H9 (cell line): ENCODE data around the gene CAMK2B. TPM values are rescaled to one million over a fixed set of nuclear protein-coding genes. Genes with fewer than 3 reads are reported as not detected.

Experiments used
- DNase-seq: peaks from one replicate; pipeline ENCODE4 v3.0.0-alpha.2; 2017
- H2AFZ ChIP-seq: one replicate; pipeline ENCODE4 v1.6.1; 2013; ENCODE audit warnings: mild to moderate bottlenecking, low read length, control low read depth, moderate library complexity
- H2AK5ac ChIP-seq: 2 replicates; pipeline ENCODE4 v1.6.1; 2013; ENCODE audit warnings: low read length, control low read depth, mixed read lengths; ENCODE audit not compliant: insufficient read length
- H2BK120ac ChIP-seq: one replicate; pipeline ENCODE4 v1.6.1; 2013; ENCODE audit warnings: low read depth, mild to moderate bottlenecking, low read length, control low read depth, inconsistent platforms; ENCODE audit not compliant: poor library complexity, severe bottlenecking
- H2BK12ac ChIP-seq: 2 replicates; pipeline ENCODE4 v1.6.1; 2013; ENCODE audit warnings: low read length, control low read depth, mixed read lengths, low read depth; ENCODE audit not compliant: insufficient read length
- H2BK15ac ChIP-seq: 2 replicates; pipeline ENCODE4 v1.6.1; 2013; ENCODE audit warnings: low read depth, low read length, control low read depth
- H2BK20ac ChIP-seq: one replicate; pipeline ENCODE4 v1.6.1; 2013; ENCODE audit warnings: low read depth, mild to moderate bottlenecking, low read length, control low read depth, inconsistent platforms; ENCODE audit not compliant: poor library complexity, severe bottlenecking
- H2BK5ac ChIP-seq: 2 replicates; pipeline ENCODE4 v1.6.1; 2013; ENCODE audit warnings: low read length, control low read depth, mixed read lengths; ENCODE audit not compliant: insufficient read length
- H3K14ac ChIP-seq: 2 replicates; pipeline ENCODE4 v1.6.1; 2013; ENCODE audit warnings: low read length, control low read depth; ENCODE audit not compliant: insufficient read depth
- H3K18ac ChIP-seq: 2 replicates; pipeline ENCODE4 v1.6.1; 2013; ENCODE audit warnings: low read depth, mild to moderate bottlenecking, mixed read lengths, low read length, control low read depth; ENCODE audit not compliant: insufficient read length
- H3K23ac ChIP-seq: 2 replicates; pipeline ENCODE4 v1.6.1; 2013; ENCODE audit warnings: low read length, control low read depth, mixed read lengths, low read depth; ENCODE audit not compliant: insufficient read length
- H3K23me2 ChIP-seq: 2 replicates; pipeline ENCODE4 v1.6.1; 2013; ENCODE audit warnings: low read depth, mild to moderate bottlenecking, mixed read lengths, low read length, control low read depth; ENCODE audit not compliant: insufficient read length, poor library complexity, severe bottlenecking
- H3K27ac ChIP-seq: 2 replicates; pipeline ENCODE4 v1.5.1; 2013; ENCODE audit warnings: low read length, control low read depth, mixed read lengths, low read depth; ENCODE audit not compliant: insufficient read length
- H3K27me3 ChIP-seq: 2 replicates; pipeline ENCODE4 v1.6.1; 2013; ENCODE audit warnings: low read length, control low read depth, inconsistent platforms; ENCODE audit not compliant: insufficient read depth
- H3K4ac ChIP-seq: 2 replicates; pipeline ENCODE4 v1.6.1; 2013; ENCODE audit warnings: low read depth, mild to moderate bottlenecking, control low read depth, inconsistent platforms, low read length, moderate library complexity
- H3K4me1 ChIP-seq: 2 replicates; pipeline ENCODE4 v1.6.1; 2013; ENCODE audit warnings: low read length, control low read depth, inconsistent platforms; ENCODE audit not compliant: insufficient read depth
- H3K4me2 ChIP-seq: 2 replicates; pipeline ENCODE4 v1.6.1; 2013; ENCODE audit warnings: low read length, control low read depth, mixed read lengths; ENCODE audit not compliant: insufficient read length, insufficient read depth
- H3K56ac ChIP-seq: 2 replicates; pipeline ENCODE4 v1.6.1; 2013; ENCODE audit warnings: low read depth, mild to moderate bottlenecking, mixed read lengths, low read length, control low read depth; ENCODE audit not compliant: insufficient read length
- H3K79me1 ChIP-seq: 2 replicates; pipeline ENCODE4 v1.6.1; 2013; ENCODE audit warnings: low read depth, mild to moderate bottlenecking, moderate library complexity, low read length, control low read depth, inconsistent platforms; ENCODE audit not compliant: insufficient read depth, poor library complexity, severe bottlenecking
- H3K79me2 ChIP-seq: 2 replicates; pipeline ENCODE4 v1.6.1; 2013; ENCODE audit warnings: low read length, control low read depth, inconsistent platforms; ENCODE audit not compliant: insufficient read depth
- H3K9ac ChIP-seq: 2 replicates; pipeline ENCODE4 v1.6.1; 2013; ENCODE audit warnings: low read length, control low read depth, mixed read lengths; ENCODE audit not compliant: insufficient read length; ENCODE audit errors: extremely low read depth
- H3K9me3 ChIP-seq: one replicate; pipeline ENCODE4 v1.6.1; 2013; ENCODE audit warnings: low read depth, low read length, inconsistent platforms; ENCODE audit not compliant: control insufficient read depth
- H3T11ph ChIP-seq: one replicate; pipeline ENCODE4 v1.6.1; 2013; ENCODE audit warnings: mild to moderate bottlenecking, low read length, control low read depth, inconsistent platforms
- H4K20me1 ChIP-seq: one replicate; pipeline ENCODE4 v1.6.1; 2013; ENCODE audit not compliant: control insufficient read depth, insufficient read length, insufficient read depth
- H4K5ac ChIP-seq: 2 replicates; pipeline ENCODE4 v1.6.1; 2013; ENCODE audit warnings: low read depth, mild to moderate bottlenecking, mixed read lengths, low read length, control low read depth; ENCODE audit not compliant: insufficient read length
- H4K8ac ChIP-seq: replicated peaks from 2 replicates; pipeline ENCODE4 v1.6.1; 2013; ENCODE audit warnings: low read length, control low read depth, mixed read lengths, low read depth; ENCODE audit not compliant: insufficient read length
- H4K91ac ChIP-seq: 2 replicates; pipeline ENCODE4 v1.6.1; 2013; ENCODE audit warnings: low read depth, mild to moderate bottlenecking, moderate library complexity, mixed read lengths, low read length, control low read depth; ENCODE audit not compliant: insufficient read length
- H3K27ac Mint-ChIP-seq, 3 experiments: 2 replicates in 2 of 3; 3 replicates in 1 of 3; pipeline ENCODE4 v1.8.0; 2020 to 2021; ENCODE audit warnings: mixed read lengths in 3 of 3, mild to moderate bottlenecking in 1 of 3, moderate library complexity in 1 of 3
- H3K27me3 Mint-ChIP-seq: 2 replicates; pipeline ENCODE4 v1.8.0; 2021; ENCODE audit warnings: low read depth, mild to moderate bottlenecking, moderate library complexity, mixed read lengths
- H3K36me3 Mint-ChIP-seq, 3 experiments: 2 replicates in 2 of 3; 3 replicates in 1 of 3; pipeline ENCODE4 v1.8.0; 2020 to 2021; ENCODE audit warnings: low read depth in 3 of 3, mixed read lengths in 3 of 3; ENCODE audit not compliant: insufficient read depth in 1 of 3
- H3K4me1 Mint-ChIP-seq, 2 experiments: 2 replicates each; pipeline ENCODE4 v1.8.0; 2020; ENCODE audit warnings: mixed read lengths in 2 of 2
- H3K4me3 Mint-ChIP-seq, 2 experiments: 2 replicates in 1 of 2; 3 replicates in 1 of 2; pipeline ENCODE4 v1.8.0; 2020 to 2021; ENCODE audit warnings: mild to moderate bottlenecking in 2 of 2, mixed read lengths in 2 of 2, moderate library complexity in 1 of 2
- H3K9me3 Mint-ChIP-seq, 2 experiments: 2 replicates in 1 of 2; 3 replicates in 1 of 2; pipeline ENCODE4 v1.8.0; 2020; ENCODE audit warnings: mild to moderate bottlenecking in 2 of 2, mixed read lengths in 2 of 2, moderate library complexity in 1 of 2
- whole genome bisulfite sequencing: extraction: QIAGEN DNeasy Blood & Tissue Kit; methylation state at CpG from one replicate; pipeline ENCODE4 v1.1.7; 2013; ENCODE audit warnings: missing lambda C conversion rate, low lambda C conversion rate, mixed read lengths; ENCODE audit not compliant: insufficient read length; ENCODE audit errors: extremely low coverage; 5-methylcytosine and 5-hydroxymethylcytosine counted together
- total RNA-seq: library from RNA; stranded (reverse); gene quantifications from 2 replicates; pipeline ENCODE4 v1.2.1, GENCODE V29; 2021
- TF ChIP-seq, protein P1 (sequence below): fragments of 200-600 bp; sonication (generic); conservative IDR thresholded peaks from 3 replicates; pipeline ENCODE4 v1.8.0; 2021; ENCODE audit warnings: antibody characterized with exemption, mild to moderate bottlenecking

CAMK2B gene
- total RNA-seq, 1 experiment from 2014 or later = 0.17 TPM

DNA sequence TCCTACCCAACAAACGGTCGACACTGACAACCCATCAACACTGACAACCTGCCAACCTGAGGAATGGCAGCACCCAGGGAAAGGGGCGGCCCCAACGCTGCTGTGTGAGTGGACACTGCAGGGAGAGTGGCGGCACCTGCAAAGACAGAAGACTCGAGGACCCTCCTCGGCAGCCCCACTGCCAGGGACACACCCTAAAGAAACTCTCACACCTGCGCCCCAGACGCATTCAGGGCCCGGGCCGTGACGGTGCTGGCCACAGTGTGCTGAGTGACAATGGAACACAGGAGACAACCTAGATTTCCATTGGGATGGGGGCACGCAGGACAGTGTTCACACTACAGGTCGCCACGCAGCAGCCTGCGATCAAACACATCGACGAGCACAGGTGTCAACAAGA is 3.6 kb downstream of the CAMK2B start:
- no peaks in the 10 kb centered on the region; a peak in 1 of 5 replicates for H3K9me3 Mint-ChIP-seq
- Histone ChIP-seq H4K8ac (no peak overlapping the region), H3K27ac (no peak overlapping the region), H2BK12ac (no peak overlapping the region), H3K79me2 (no peaks in the 10 kb centered on the region), H3K23ac (no peak overlapping the region), H2AK5ac (no peak overlapping the region), H3K56ac (no peak overlapping the region), H3K9ac (no peak overlapping the region), H3K27me3 (peaks cover 26% of the 10 kb centered on the region; the same call in 1 of the 2 replicates), H3K4me1 (no peaks in the 10 kb centered on the region), H3K9me3 (no peaks in the 10 kb centered on the region), H2BK120ac (no peak overlapping the region), H4K20me1 (no peaks in the 10 kb centered on the region), H3K4ac (no peak overlapping the region), H3T11ph (no peak overlapping the region), H3K14ac (no peak overlapping the region; the same call in 1 of the 2 replicates), H3K18ac (no peak overlapping the region), H3K79me1 (no peaks in the 10 kb centered on the region), H2AFZ (no peak overlapping the region), H3K23me2 (peaks cover 5% of the 10 kb centered on the region), H4K5ac (no peak overlapping the region), H2BK5ac (no peak overlapping the region), H3K4me2 (no peak overlapping the region), H2BK15ac (no peak overlapping the region), H2BK20ac (no peak overlapping the region), H4K91ac (no peak overlapping the region)
- H3K27ac Mint-ChIP-seq = no peak overlapping the region
- WGBS = no CpG with 5 or more reads among the region's 18 CpGs
- no peaks in the 10 kb centered on the region; a peak in 1 of 7 replicates for H3K36me3 Mint-ChIP-seq
- H3K4me3 Mint-ChIP-seq = no peak overlapping the region
- TF ChIP-seq, protein P1, sequence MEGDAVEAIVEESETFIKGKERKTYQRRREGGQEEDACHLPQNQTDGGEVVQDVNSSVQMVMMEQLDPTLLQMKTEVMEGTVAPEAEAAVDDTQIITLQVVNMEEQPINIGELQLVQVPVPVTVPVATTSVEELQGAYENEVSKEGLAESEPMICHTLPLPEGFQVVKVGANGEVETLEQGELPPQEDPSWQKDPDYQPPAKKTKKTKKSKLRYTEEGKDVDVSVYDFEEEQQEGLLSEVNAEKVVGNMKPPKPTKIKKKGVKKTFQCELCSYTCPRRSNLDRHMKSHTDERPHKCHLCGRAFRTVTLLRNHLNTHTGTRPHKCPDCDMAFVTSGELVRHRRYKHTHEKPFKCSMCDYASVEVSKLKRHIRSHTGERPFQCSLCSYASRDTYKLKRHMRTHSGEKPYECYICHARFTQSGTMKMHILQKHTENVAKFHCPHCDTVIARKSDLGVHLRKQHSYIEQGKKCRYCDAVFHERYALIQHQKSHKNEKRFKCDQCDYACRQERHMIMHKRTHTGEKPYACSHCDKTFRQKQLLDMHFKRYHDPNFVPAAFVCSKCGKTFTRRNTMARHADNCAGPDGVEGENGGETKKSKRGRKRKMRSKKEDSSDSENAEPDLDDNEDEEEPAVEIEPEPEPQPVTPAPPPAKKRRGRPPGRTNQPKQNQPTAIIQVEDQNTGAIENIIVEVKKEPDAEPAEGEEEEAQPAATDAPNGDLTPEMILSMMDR = no peak
- peaks cover 62% of the 10 kb centered on the region for H3K27me3 Mint-ChIP-seq
- DNase-seq = no peak
- H3K4me1 Mint-ChIP-seq = peaks cover 11 to 25% of the 10 kb centered on the region in 2 experiments
